MM.1S (cell line): ENCODE results near the gene TSEN2.

Source experiments
- DNase-seq: peaks from one replicate; pipeline ENCODE4 v3.0.0-alpha.2; 2015
- H2AFZ ChIP-seq: fragments of 300-600 bp; sonication (generic); 2 replicates; pipeline ENCODE4 v1.6.0; 2016; ENCODE audit warnings: antibody characterized with exemption, low read length
- H3F3A ChIP-seq: fragments of 300-600 bp; sonication (generic); 2 replicates; pipeline ENCODE4 v1.6.1; 2016; ENCODE audit warnings: mild to moderate bottlenecking, antibody characterized with exemption, low read length, moderate library complexity, mixed read lengths; ENCODE audit not compliant: insufficient read depth
- H3K27ac ChIP-seq: fragments of 300-600 bp; sonication (generic); 2 replicates; pipeline ENCODE4 v1.5.1; 2016; ENCODE audit warnings: mild to moderate bottlenecking, low read length
- H3K27me3 ChIP-seq: fragments of 300-600 bp; sonication (generic); replicated peaks from 2 replicates; pipeline ENCODE4 v1.6.0; 2016; ENCODE audit warnings: low read length; ENCODE audit not compliant: insufficient read depth
- H3K36me3 ChIP-seq: fragments of 300-600 bp; sonication (generic); replicated peaks from 2 replicates; pipeline ENCODE4 v1.6.1; 2016; ENCODE audit warnings: mild to moderate bottlenecking, low read length, mixed read lengths; ENCODE audit not compliant: insufficient read depth
- H3K4me1 ChIP-seq: fragments of 300-600 bp; sonication (generic); 2 replicates; pipeline ENCODE4 v1.6.1; 2016; ENCODE audit warnings: low read length, mixed read lengths
- H3K4me2 ChIP-seq: fragments of 300-600 bp; sonication (generic); 2 replicates; pipeline ENCODE4 v1.6.0; 2016; ENCODE audit warnings: low read depth, low read length
- H3K4me3 ChIP-seq: fragments of 300-600 bp; sonication (generic); 2 replicates; pipeline ENCODE4 v1.5.1; 2016; ENCODE audit warnings: low read length, mixed read lengths
- H3K79me2 ChIP-seq: fragments of 300-600 bp; sonication (generic); 2 replicates; pipeline ENCODE4 v1.6.1; 2016; ENCODE audit warnings: mixed run types, low read length, mixed read lengths
- H3K9ac ChIP-seq: fragments of 300-600 bp; sonication (generic); 2 replicates; pipeline ENCODE4 v1.6.1; 2016; ENCODE audit warnings: low read length, mixed read lengths
- H3K9me2 ChIP-seq: fragments of 300-600 bp; sonication (generic); replicated peaks from 2 replicates; pipeline ENCODE4 v1.6.1; 2016; ENCODE audit warnings: mild to moderate bottlenecking, low read length, mixed read lengths; ENCODE audit not compliant: insufficient read depth
- H3K9me3 ChIP-seq: fragments of 300-600 bp; sonication (generic); replicated peaks from 2 replicates; pipeline ENCODE4 v1.6.1; 2016; ENCODE audit warnings: mild to moderate bottlenecking, low read length, mixed read lengths; ENCODE audit not compliant: insufficient read depth
- H4K20me1 ChIP-seq: fragments of 300-600 bp; sonication (generic); 2 replicates; pipeline ENCODE4 v1.6.1; 2016; ENCODE audit warnings: mild to moderate bottlenecking, low read length, moderate library complexity, mixed read lengths; ENCODE audit not compliant: insufficient read depth
- CTCF ChIP-seq: fragments of 300-600 bp; sonication (generic); IDR thresholded peaks from 2 replicates; pipeline ENCODE4 v1.5.1; 2016; ENCODE audit warnings: antibody characterized with exemption, low read length, mixed read lengths
- EZH2 ChIP-seq: fragments of 300-600 bp; sonication (generic); optimal IDR thresholded peaks from 2 replicates; pipeline ENCODE3; 2017; ENCODE audit warnings: low read depth, mild to moderate bottlenecking, antibody characterized with exemption, low read length, mixed read lengths
- EZH2phosphoT487 ChIP-seq: fragments of 300-600 bp; sonication (generic); IDR thresholded peaks from 2 replicates; pipeline ENCODE4 v1.6.1; 2018; ENCODE audit warnings: antibody characterized with exemption, low read length

Gene TSEN2

GRCh38 chr3:12461097-12461649, 23.1 kb upstream of the TSEN2 start:
- no peaks in the 10 kb centered on the region for H4K20me1 ChIP-seq
- H3K9me2 ChIP-seq: no peaks in the 10 kb centered on the region
- no peaks in the 10 kb centered on the region for H3K9me3 ChIP-seq
- no peak overlapping the region for H3K9ac ChIP-seq
- no peak overlapping the region for H3K27ac ChIP-seq
- no peaks in the 10 kb centered on the region for H3K79me2 ChIP-seq
- no peak overlapping the region for H3K4me2 ChIP-seq
- no peak for TF ChIP-seq CTCF
- TF ChIP-seq EZH2: no peak
- TF ChIP-seq EZH2phosphoT487: no peak
- H2AFZ ChIP-seq: no peak overlapping the region
- H3K4me3 ChIP-seq: no peak overlapping the region
- DNase-seq: no peak
- no peaks in the 10 kb centered on the region for H3K27me3 ChIP-seq
- H3K36me3 ChIP-seq: no peaks in the 10 kb centered on the region
- H3K4me1 ChIP-seq: no peaks in the 10 kb centered on the region
- H3F3A ChIP-seq: no peaks in the 10 kb centered on the region

- DNase-seq: no peak
Observed at GRCh38 chr3:12462159-12462947, 21.9 kb upstream of the TSEN2 start.

GRCh38 chr3:12463686-12464085, 20.6 kb upstream of the TSEN2 start:
- H3F3A ChIP-seq: no peaks in the 10 kb centered on the region
- H3K27me3 ChIP-seq: no peaks in the 10 kb centered on the region
- no peak overlapping the region for H3K4me2 ChIP-seq
- no peak for TF ChIP-seq EZH2phosphoT487
- TF ChIP-seq EZH2: no peak
- TF ChIP-seq CTCF: no peak
- H3K9me2 ChIP-seq: no peaks in the 10 kb centered on the region
- H2AFZ ChIP-seq: no peak overlapping the region
- no peak overlapping the region for H3K9ac ChIP-seq
- H3K9me3 ChIP-seq: no peaks in the 10 kb centered on the region
- H4K20me1 ChIP-seq: no peaks in the 10 kb centered on the region
- no peaks in the 10 kb centered on the region for H3K79me2 ChIP-seq
- H3K36me3 ChIP-seq: no peaks in the 10 kb centered on the region
- no peak overlapping the region for H3K27ac ChIP-seq
- no peak for DNase-seq
- no peaks in the 10 kb centered on the region for H3K4me1 ChIP-seq
- no peak overlapping the region for H3K4me3 ChIP-seq

More at GRCh38 chr3:12462159-12462947, 21.9 kb upstream of the TSEN2 start:
- H3K4me1 ChIP-seq: no peaks in the 10 kb centered on the region
- no peak overlapping the region for H3K4me3 ChIP-seq
- H3K79me2 ChIP-seq: no peaks in the 10 kb centered on the region
- H4K20me1 ChIP-seq: no peaks in the 10 kb centered on the region
- no peak overlapping the region for H3K4me2 ChIP-seq
- no peaks in the 10 kb centered on the region for H3K9me3 ChIP-seq
- no peaks in the 10 kb centered on the region for H3K27me3 ChIP-seq
- H2AFZ ChIP-seq: no peak overlapping the region
- no peaks in the 10 kb centered on the region for H3K36me3 ChIP-seq
- no peaks in the 10 kb centered on the region for H3K9me2 ChIP-seq
- no peak overlapping the region for H3K27ac ChIP-seq
- H3K9ac ChIP-seq: no peak overlapping the region
- no peak for TF ChIP-seq EZH2phosphoT487
- TF ChIP-seq EZH2: no peak
- TF ChIP-seq CTCF: no peak
- no peaks in the 10 kb centered on the region for H3F3A ChIP-seq
